Spinal cord (tissue), 10 donors: ENCODE results near the gene LOX. TPM values are rescaled to one million over a fixed set of nuclear protein-coding genes. Genes with fewer than 3 reads are reported as not detected.
A peak's percentile ranks its signal among the peaks of the same experiment; 100 is the strongest.

Experiments
- DNase-seq, 6 donors: peaks; one replicate each; pipeline versions ENCODE4 v3.0.0 to v3.0.0-alpha.2; 2013 to 2015; ENCODE audit warnings: low spot score in 6 of 6, low read depth in 4 of 6
- H3K27ac ChIP-seq: one replicate; pipeline ENCODE4 v1.5.1; 2013; ENCODE audit warnings: low read depth, low read length, control low read depth
- H3K27me3 ChIP-seq: one replicate; pipeline ENCODE4 v1.6.1; 2013; ENCODE audit warnings: low read length; ENCODE audit not compliant: control insufficient read depth, insufficient read depth
- H3K36me3 ChIP-seq: one replicate; pipeline ENCODE4 v1.6.1; 2013; ENCODE audit warnings: low read length; ENCODE audit not compliant: control insufficient read depth, insufficient read depth
- H3K4me1 ChIP-seq: one replicate; pipeline ENCODE4 v1.6.1; 2013; ENCODE audit warnings: low read length; ENCODE audit not compliant: control insufficient read depth, insufficient read depth
- H3K4me3 ChIP-seq: one replicate; pipeline ENCODE4 v1.5.1; 2013; ENCODE audit warnings: low read depth, low read length, control low read depth
- H3K9me3 ChIP-seq: one replicate; pipeline ENCODE4 v1.6.1; 2013; ENCODE audit warnings: low read length; ENCODE audit not compliant: control insufficient read depth, insufficient read depth
- WGBS: methylation state at CpG from one replicate; pipeline ENCODE4 v1.1.5; 2013; ENCODE audit warnings: missing lambda C conversion rate; ENCODE audit not compliant: insufficient coverage; 5-methylcytosine and 5-hydroxymethylcytosine counted together
- polyA plus RNA-seq, 2 donors: library from polyadenylated mRNA; unstranded; fragments of 120-200 nt; gene quantifications; one replicate each; pipeline ENCODE4 v1.2.1, GENCODE V29; 2013; ENCODE audit not compliant: insufficient read length in 2 of 2
- total RNA-seq, 2 donors: library from RNA; depleted of rRNA in 1 of 2; stranded (reverse); fragments of 120-200 nt in 1 of 2; fragments of >200 nt in 1 of 2; gene quantifications; one replicate each; pipeline versions ENCODE4 v1.2.3 to v1.2.4, GENCODE V29; 2013 to 2014
- donor health status: healthy.

Gene LOX
- total and polyA plus RNA-seq, 4 donors = 10.0 to 88.1 (median 20.2) TPM

GRCh38 chr5:122081541-122081940, 3.5 kb upstream of the LOX start:
- Histone ChIP-seq H3K4me1 (peaks cover 17% of the 10 kb centered on the region), H3K27me3 (peaks cover 29% of the 10 kb centered on the region), H3K9me3 (no peaks in the 10 kb centered on the region), H3K36me3 (no peaks in the 10 kb centered on the region), H3K27ac (no peak overlapping the region), H3K4me3 (no peak overlapping the region)
- no peak for DNase-seq
- no CpG with 5 or more reads among the region's 2 CpGs for WGBS

GRCh38 chr5:122077366-122078115, 518 bp downstream of the LOX start:
- Histone ChIP-seq H3K4me3 (peak overlapping the region; percentile 68), H3K9me3 (no peaks in the 10 kb centered on the region), H3K27ac (peak overlapping the region; percentile 93), H3K27me3 (peaks cover 31% of the 10 kb centered on the region), H3K36me3 (no peaks in the 10 kb centered on the region), H3K4me1 (peaks cover 18% of the 10 kb centered on the region)
- WGBS = 1% methylated on average over 78 of the region's 78 CpGs
- DNase-seq = peak in 4 of 6 donors; percentile 15 to 64 (median 48)

- Histone ChIP-seq H3K4me3 (peak overlapping the region; percentile 68), H3K4me1 (peaks cover 18% of the 10 kb centered on the region), H3K9me3 (no peaks in the 10 kb centered on the region), H3K27me3 (peaks cover 31% of the 10 kb centered on the region), H3K36me3 (no peaks in the 10 kb centered on the region), H3K27ac (peak overlapping the region; percentile 93)
- WGBS = 2% methylated on average over 43 of the region's 43 CpGs
- peak in 4 of 6 donors; percentile 35 to 84 (median 61) for DNase-seq
These were observed 1.2 kb downstream of the LOX start for GRCh38 chr5:122076669-122077365.

GRCh38 chr5:122076050-122076461, 2.0 kb downstream of the LOX start:
- H3K36me3 ChIP-seq = no peaks in the 10 kb centered on the region
- no peaks in the 10 kb centered on the region for H3K9me3 ChIP-seq
- H3K4me3 ChIP-seq = peak overlapping the region; percentile 68
- H3K27ac ChIP-seq = peak overlapping the region; percentile 93
- DNase-seq = no peak
- peaks cover 31% of the 10 kb centered on the region for H3K27me3 ChIP-seq
- peaks cover 18% of the 10 kb centered on the region for H3K4me1 ChIP-seq
- no CpG with 5 or more reads among the region's 2 CpGs for WGBS

GRCh38 chr5:122073864-122074263, 4.2 kb downstream of the LOX start:
- WGBS = 90% methylated on average over 3 of the region's 3 CpGs
- no peak overlapping the region for H3K4me3 ChIP-seq
- H3K27ac ChIP-seq = no peak overlapping the region
- H3K9me3 ChIP-seq = no peaks in the 10 kb centered on the region
- DNase-seq = no peak
- H3K4me1 ChIP-seq = peaks cover 18% of the 10 kb centered on the region
- no peaks in the 10 kb centered on the region for H3K36me3 ChIP-seq
- peaks cover 23% of the 10 kb centered on the region for H3K27me3 ChIP-seq

GRCh38 chr5:122073018-122073417, 5.0 kb downstream of the LOX start:
- H3K4me1 ChIP-seq = peaks cover 15% of the 10 kb centered on the region
- peaks cover 15% of the 10 kb centered on the region for H3K27me3 ChIP-seq
- no CpG with 5 or more reads among the region's 2 CpGs for WGBS
- H3K36me3 ChIP-seq = no peaks in the 10 kb centered on the region
- no peak overlapping the region for H3K27ac ChIP-seq
- no peak for DNase-seq
- H3K4me3 ChIP-seq = no peak overlapping the region
- no peaks in the 10 kb centered on the region for H3K9me3 ChIP-seq

GRCh38 chr5:122067390-122067789, 10.7 kb downstream of the LOX start:
- Histone ChIP-seq H3K4me3 (no peak overlapping the region), H3K27ac (no peak overlapping the region), H3K36me3 (no peaks in the 10 kb centered on the region), H3K4me1 (no peaks in the 10 kb centered on the region), H3K27me3 (no peaks in the 10 kb centered on the region), H3K9me3 (no peaks in the 10 kb centered on the region)
- WGBS = 78% methylated on average over 1 of the region's 1 CpG
- no peak for DNase-seq

- Histone ChIP-seq H3K9me3 (no peaks in the 10 kb centered on the region), H3K27ac (no peak overlapping the region)
- no CpG with 5 or more reads among the region's 3 CpGs for WGBS
These were observed 13.1 kb downstream of the LOX start for GRCh38 chr5:122064992-122065391.

GRCh38 chr5:122063836-122064235, 14.2 kb downstream of the LOX start:
- Histone ChIP-seq H3K27me3 (no peaks in the 10 kb centered on the region), H3K4me1 (no peaks in the 10 kb centered on the region), H3K9me3 (no peaks in the 10 kb centered on the region), H3K4me3 (no peak overlapping the region), H3K27ac (no peak overlapping the region), H3K36me3 (no peaks in the 10 kb centered on the region)
- no peak for DNase-seq
- WGBS = no CpG with 5 or more reads among the region's 1 CpG

More at GRCh38 chr5:122064992-122065391, 13.1 kb downstream of the LOX start:
- Histone ChIP-seq H3K36me3 (no peaks in the 10 kb centered on the region), H3K4me1 (no peaks in the 10 kb centered on the region), H3K4me3 (no peak overlapping the region), H3K27me3 (no peaks in the 10 kb centered on the region)
- no peak for DNase-seq

- WGBS = no CpG with 5 or more reads among the region's 1 CpG
- Histone ChIP-seq H3K9me3 (no peaks in the 10 kb centered on the region), H3K27me3 (no peaks in the 10 kb centered on the region), H3K27ac (no peak overlapping the region), H3K4me3 (no peak overlapping the region), H3K4me1 (no peaks in the 10 kb centered on the region), H3K36me3 (no peaks in the 10 kb centered on the region)
- DNase-seq = no peak
These were observed 15.9 kb downstream of the LOX start for GRCh38 chr5:122062205-122062604.
